Mesendoderm (in vitro differentiated cells): ENCODE data around the gene PET117.
"Not testable (repeated sequence)": the region's sequence is repeated elsewhere in the genome, so short reads cannot be mapped to it uniquely, and the experiment has no call there.

Experiments
- DNase-seq: peaks from one replicate; pipeline ENCODE4 v3.0.0; 2013
- H2AK5ac ChIP-seq: 2 replicates; pipeline ENCODE4 v1.6.1; 2013; ENCODE audit warnings: low read length, inconsistent platforms
- H2BK120ac ChIP-seq: 2 replicates; pipeline ENCODE4 v1.6.1; 2013; ENCODE audit warnings: low read depth, mild to moderate bottlenecking, low read length, moderate library complexity, mixed read lengths
- H2BK15ac ChIP-seq: replicated peaks from 2 replicates; pipeline ENCODE4 v1.6.1; 2013; ENCODE audit warnings: low read depth, mild to moderate bottlenecking, moderate library complexity
- H2BK5ac ChIP-seq: 2 replicates; pipeline ENCODE4 v1.6.1; 2013; ENCODE audit warnings: low read length, inconsistent platforms
- H3K18ac ChIP-seq: 2 replicates; pipeline ENCODE4 v1.6.1; 2013; ENCODE audit warnings: mild to moderate bottlenecking, low read length, mixed read lengths
- H3K23ac ChIP-seq: one replicate; pipeline ENCODE4 v1.6.1; 2013; ENCODE audit warnings: low read length
- H3K27ac ChIP-seq: 2 replicates; pipeline ENCODE4 v1.5.1; 2013; ENCODE audit warnings: low read depth, mild to moderate bottlenecking, inconsistent platforms, low read length, moderate library complexity
- H3K27me3 ChIP-seq: 2 replicates; pipeline ENCODE4 v1.6.1; 2013; ENCODE audit warnings: low read length, control low read depth, mild to moderate bottlenecking, inconsistent platforms; ENCODE audit not compliant: insufficient read depth, poor library complexity
- H3K36me3 ChIP-seq: 2 replicates; pipeline ENCODE4 v1.6.1; 2013; ENCODE audit warnings: low read length, inconsistent platforms; ENCODE audit not compliant: control insufficient read depth, insufficient read depth
- H3K4ac ChIP-seq: one replicate; pipeline ENCODE4 v1.6.1; 2013; ENCODE audit warnings: low read depth, mild to moderate bottlenecking, low read length, moderate library complexity
- H3K4me1 ChIP-seq: 2 replicates; pipeline ENCODE4 v1.6.1; 2013; ENCODE audit warnings: low read depth, low read length, inconsistent platforms; ENCODE audit not compliant: control insufficient read depth
- H3K4me2 ChIP-seq: 2 replicates; pipeline ENCODE4 v1.6.1; 2013; ENCODE audit warnings: low read length
- H3K4me3 ChIP-seq: 2 replicates; pipeline ENCODE4 v1.5.1; 2013; ENCODE audit warnings: mild to moderate bottlenecking, low read length
- H3K56ac ChIP-seq: one replicate; pipeline ENCODE4 v1.6.1; 2013; ENCODE audit warnings: low read length
- H3K79me1 ChIP-seq: 2 replicates; pipeline ENCODE4 v1.6.1; 2013; ENCODE audit warnings: low read length, inconsistent platforms
- H3K79me2 ChIP-seq: 2 replicates; pipeline ENCODE4 v1.6.1; 2013; ENCODE audit warnings: mild to moderate bottlenecking, low read length; ENCODE audit not compliant: control insufficient read depth, insufficient read depth
- H3K9ac ChIP-seq: 2 replicates; pipeline ENCODE4 v1.6.1; 2013; ENCODE audit warnings: low read length, inconsistent platforms
- H4K5ac ChIP-seq: one replicate; pipeline ENCODE4 v1.6.1; 2013; ENCODE audit warnings: low read length
- H4K8ac ChIP-seq: one replicate; pipeline ENCODE4 v1.6.1; 2013; ENCODE audit warnings: low read depth, mild to moderate bottlenecking, control low read depth, low read length, moderate library complexity
- WGBS: extraction: QIAGEN DNeasy Blood & Tissue Kit; methylation state at CpG from one replicate; pipeline ENCODE4 v1.1.7; 2013; ENCODE audit warnings: low lambda C conversion rate, missing lambda C conversion rate; ENCODE audit not compliant: insufficient coverage; ENCODE audit errors: extremely low coverage; 5-methylcytosine and 5-hydroxymethylcytosine counted together

PET117 gene

GRCh38 chr20:18091623-18092022, 46.0 kb upstream of the PET117 start:
- H3K79me1 ChIP-seq, result no peaks in the 10 kb centered on the region

DNA sequence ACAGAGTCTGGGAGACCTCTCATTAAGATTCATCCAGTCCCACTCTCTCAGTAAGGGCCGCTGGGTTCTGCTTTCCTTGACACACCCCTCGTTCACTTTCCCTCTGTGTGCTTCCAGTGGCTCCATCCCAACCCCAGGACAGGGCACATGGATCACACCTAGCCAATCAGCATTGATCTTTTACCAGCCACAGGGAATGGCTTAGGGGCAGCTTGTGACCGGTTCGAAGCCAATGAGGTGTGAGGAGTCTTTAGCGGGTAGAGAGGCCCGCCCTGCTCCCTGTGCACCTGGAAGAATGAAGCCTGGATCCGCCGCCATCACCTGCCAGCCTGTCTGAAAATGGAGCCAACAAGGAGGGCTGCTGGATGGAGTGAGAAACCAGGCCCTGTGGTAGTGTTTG, 44.8 kb upstream of the PET117 start:
- H2BK120ac ChIP-seq, result no peak overlapping the region
- H3K79me1 ChIP-seq, result no peaks in the 10 kb centered on the region
- H3K23ac ChIP-seq, result no peak overlapping the region
- no peak overlapping the region for H2BK15ac ChIP-seq
- no peak overlapping the region for H3K18ac ChIP-seq
- H3K27ac ChIP-seq, result no peak overlapping the region
- H3K79me2 ChIP-seq, result no peaks in the 10 kb centered on the region
- no peak overlapping the region for H2AK5ac ChIP-seq
- no peaks in the 10 kb centered on the region for H3K36me3 ChIP-seq
- H3K27me3 ChIP-seq, result no peaks in the 10 kb centered on the region
- no CpG with 5 or more reads among the region's 8 CpGs for WGBS
- no peak overlapping the region for H2BK5ac ChIP-seq
- no peak overlapping the region for H4K8ac ChIP-seq
- H3K56ac ChIP-seq, result no peak overlapping the region
- H4K5ac ChIP-seq, result no peak overlapping the region
- H3K4me2 ChIP-seq, result no peak overlapping the region
- H3K4me1 ChIP-seq, result no peaks in the 10 kb centered on the region
- peak; percentile 62 for DNase-seq
- H3K9ac ChIP-seq, result no peak overlapping the region
- no peak overlapping the region for H3K4me3 ChIP-seq
- no peak overlapping the region for H3K4ac ChIP-seq

More at GRCh38 chr20:18091623-18092022, 46.0 kb upstream of the PET117 start:
- H2AK5ac ChIP-seq, result no peak overlapping the region
- no peak overlapping the region for H3K27ac ChIP-seq
- no peak overlapping the region for H2BK5ac ChIP-seq
- H3K4me1 ChIP-seq, result no peaks in the 10 kb centered on the region
- H2BK120ac ChIP-seq, result no peak overlapping the region
- H3K56ac ChIP-seq, result no peak overlapping the region
- DNase-seq, result no peak
- H3K23ac ChIP-seq, result no peak overlapping the region
- H3K9ac ChIP-seq, result no peak overlapping the region
- H3K4ac ChIP-seq, result no peak overlapping the region
- 100% methylated on average over 1 of the region's 7 CpGs for WGBS
- no peaks in the 10 kb centered on the region for H3K79me2 ChIP-seq
- H3K36me3 ChIP-seq, result no peaks in the 10 kb centered on the region
- no peak overlapping the region for H3K4me2 ChIP-seq
- H3K18ac ChIP-seq, result no peak overlapping the region
- H4K5ac ChIP-seq, result no peak overlapping the region
- no peak overlapping the region for H4K8ac ChIP-seq
- H3K27me3 ChIP-seq, result no peaks in the 10 kb centered on the region
- no peak overlapping the region for H3K4me3 ChIP-seq
- H2BK15ac ChIP-seq, result no peak overlapping the region

DNA sequence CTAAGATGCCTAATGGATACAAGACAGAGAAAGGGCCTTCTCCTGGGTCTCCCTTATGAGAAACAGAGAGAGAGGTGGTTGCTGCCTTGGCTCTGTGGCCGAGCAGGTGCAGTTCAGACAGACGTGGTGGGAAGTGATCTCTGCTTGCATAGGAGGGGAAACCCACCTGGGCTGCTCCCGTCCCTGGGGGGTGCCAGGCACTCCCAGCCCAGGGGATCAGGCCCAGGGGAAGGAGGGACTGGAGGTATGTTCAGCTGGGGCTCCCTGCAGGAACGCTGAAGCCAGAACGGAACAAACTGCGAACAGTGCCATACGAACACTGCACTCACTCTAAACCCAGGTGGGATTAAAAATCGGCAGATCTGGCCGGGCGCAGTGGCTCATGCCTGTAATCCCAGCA, 44.3 kb upstream of the PET117 start:
- Histone ChIP-seq H3K4ac (no peak overlapping the region), H3K27ac (no peak overlapping the region), H3K79me2 (no peaks in the 10 kb centered on the region), H4K5ac (no peak overlapping the region), H2AK5ac (no peak overlapping the region), H3K4me2 (no peak overlapping the region), H3K4me1 (no peaks in the 10 kb centered on the region), H3K36me3 (no peaks in the 10 kb centered on the region), H3K18ac (no peak overlapping the region), H3K56ac (no peak overlapping the region), H2BK15ac (no peak overlapping the region), H4K8ac (no peak overlapping the region), H3K27me3 (no peaks in the 10 kb centered on the region), H3K79me1 (no peaks in the 10 kb centered on the region), H2BK5ac (no peak overlapping the region), H2BK120ac (no peak overlapping the region), H3K23ac (no peak overlapping the region), H3K4me3 (no peak overlapping the region), H3K9ac (no peak overlapping the region)
- WGBS, result no CpG with 5 or more reads among the region's 10 CpGs
- DNase-seq, result no peak

DNA sequence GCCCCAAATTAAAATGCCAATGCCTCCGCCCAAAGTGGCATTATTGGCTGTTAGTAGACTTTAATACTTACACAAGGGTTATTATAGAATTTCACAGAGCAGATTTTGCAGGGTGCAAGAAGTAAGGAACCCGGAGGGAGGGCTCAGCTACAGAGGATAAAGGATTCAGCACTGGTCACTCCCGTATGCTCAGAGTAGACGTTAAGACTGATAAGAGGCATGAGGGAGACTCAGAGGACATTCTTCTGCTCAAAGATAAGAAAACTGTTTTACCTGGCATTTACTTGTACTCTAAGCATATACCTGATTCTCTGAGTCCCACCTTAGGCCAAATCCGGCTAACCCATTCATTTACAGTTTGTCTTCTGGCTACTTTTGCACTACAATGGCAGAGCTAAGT, 43.5 kb upstream of the PET117 start:
- Histone ChIP-seq H3K36me3 (no peaks in the 10 kb centered on the region), H3K79me2 (no peaks in the 10 kb centered on the region), H4K8ac (no peak overlapping the region), H3K79me1 (no peaks in the 10 kb centered on the region), H3K18ac (no peak overlapping the region), H3K27ac (no peak overlapping the region), H3K4me1 (no peaks in the 10 kb centered on the region), H3K9ac (no peak overlapping the region), H3K23ac (no peak overlapping the region), H2BK15ac (no peak overlapping the region), H3K56ac (no peak overlapping the region), H4K5ac (no peak overlapping the region), H3K27me3 (no peaks in the 10 kb centered on the region), H3K4ac (no peak overlapping the region), H3K4me3 (no peak overlapping the region), H2BK120ac (no peak overlapping the region), H2AK5ac (no peak overlapping the region), H3K4me2 (no peak overlapping the region), H2BK5ac (no peak overlapping the region)
- DNase-seq, result no peak
- WGBS, result no CpG with 5 or more reads among the region's 5 CpGs

DNA sequence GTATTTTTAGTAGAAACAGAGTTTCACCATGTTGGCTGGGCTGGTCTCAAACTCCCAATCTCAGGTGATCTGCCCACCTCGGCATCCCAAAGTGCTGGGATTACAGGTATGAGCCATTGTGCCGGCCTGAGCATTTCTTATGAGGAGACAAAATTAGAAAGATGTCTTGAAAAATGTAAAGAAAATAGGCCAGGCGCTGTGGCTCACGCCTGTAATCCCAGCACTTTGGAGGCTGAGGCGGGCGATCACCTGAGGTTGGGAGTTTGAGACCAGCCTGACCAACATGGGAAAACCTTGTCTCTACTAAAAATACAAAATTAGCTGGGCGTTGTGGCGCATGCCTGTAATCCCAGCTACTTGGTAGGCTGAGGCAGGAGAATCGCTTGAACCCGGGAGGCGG, 37.1 kb upstream of the PET117 start:
- H2BK5ac ChIP-seq, H3K56ac ChIP-seq, H4K8ac ChIP-seq, H3K9ac ChIP-seq, H2AK5ac ChIP-seq, H3K79me2 ChIP-seq, H3K4me1 ChIP-seq, H4K5ac ChIP-seq, DNase-seq, H2BK15ac ChIP-seq, H3K23ac ChIP-seq, H3K27me3 ChIP-seq, H3K27ac ChIP-seq, H2BK120ac ChIP-seq, H3K4me2 ChIP-seq, H3K18ac ChIP-seq, H3K4me3 ChIP-seq, H3K79me1 ChIP-seq, H3K36me3 ChIP-seq: not testable (repeated sequence)
- WGBS, result no CpG with 5 or more reads among the region's 11 CpGs
- peak overlapping the region; percentile 36 for H3K4ac ChIP-seq

DNA sequence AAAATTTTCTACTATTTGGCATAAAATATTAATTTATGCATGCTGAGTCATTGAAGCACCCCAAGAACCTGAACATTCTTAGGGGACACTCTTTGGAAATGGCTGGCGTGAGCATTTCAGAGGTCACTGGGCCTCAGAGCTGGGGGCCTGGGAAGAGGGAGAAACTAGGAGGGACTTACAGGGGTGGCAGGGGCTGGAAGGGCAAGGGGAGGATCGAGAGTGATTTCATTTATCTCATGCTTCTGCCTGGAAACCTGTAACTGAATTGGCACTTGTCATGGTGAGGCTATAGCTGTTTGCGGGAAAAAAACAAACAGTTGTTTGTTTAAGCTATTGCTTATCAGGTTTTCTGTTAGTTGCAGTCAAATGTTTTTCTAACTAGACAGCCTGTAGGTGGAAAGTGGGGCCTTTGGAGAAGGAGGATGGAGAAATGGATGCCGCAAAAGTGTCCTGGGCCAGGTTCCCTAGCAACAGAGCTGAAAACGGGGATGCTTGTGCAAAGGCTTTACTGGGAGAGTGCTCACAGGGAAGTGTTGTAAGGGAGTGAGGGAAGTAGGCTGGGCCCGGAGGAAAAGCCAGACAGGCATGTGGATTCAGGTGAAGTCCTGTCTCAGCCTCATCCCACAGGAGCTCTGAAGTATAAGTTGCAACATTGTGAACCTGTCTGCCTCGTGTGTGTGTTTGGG, 36.4 kb upstream of the PET117 start:
- Histone ChIP-seq H3K4me3 (no peak overlapping the region), H2BK120ac (no peak overlapping the region), H3K9ac (no peak overlapping the region), H3K79me2 (no peaks in the 10 kb centered on the region), H3K4ac (no peak overlapping the region), H2BK5ac (no peak overlapping the region), H3K36me3 (no peaks in the 10 kb centered on the region), H3K23ac (no peak overlapping the region), H3K79me1 (no peaks in the 10 kb centered on the region), H3K27ac (peak overlapping the region; percentile 14), H3K56ac (no peak overlapping the region), H3K4me2 (no peak overlapping the region), H3K27me3 (no peaks in the 10 kb centered on the region), H2AK5ac (no peak overlapping the region), H4K5ac (no peak overlapping the region), H4K8ac (no peak overlapping the region), H3K18ac (no peak overlapping the region), H3K4me1 (no peaks in the 10 kb centered on the region), H2BK15ac (no peak overlapping the region)
- no CpG with 5 or more reads among the region's 7 CpGs for WGBS
- peak; percentile 97 for DNase-seq
